Cardiac septum (tissue), 1 donor: ENCODE data around the gene METTL1. TPM values are rescaled to one million over a fixed set of nuclear protein-coding genes. Genes with fewer than 3 reads are reported as not detected.

ENCODE experiments used
- DNase-seq: peaks from one replicate; pipeline ENCODE4 v3.0.0-alpha.2; 2020; ENCODE audit warnings: low spot score
- intact Hi-C: fragments of 100-400 bp; cut with DNase I; formaldehyde crosslinking; loops from one replicate; pipeline ENCODE4 v1.14.0; 2022
- microRNA-seq: library from miRNA; unstranded; fragments of <30 nt; microRNA quantifications from one replicate; pipeline ENCODE4 v1.2.0, GENCODE V29; 2020
- total RNA-seq: library from RNA; stranded (reverse); fragmentation: NEBNext Ultra II Directional; extraction: Animal tissue kit (Norgen Biotek cat#: 25700); gene quantifications from one replicate; pipeline ENCODE4 v1.2.1, GENCODE V29; 2021
- donor health status: DM: no; HTN: no; CAD: no.

The METTL1 gene
- total RNA-seq, 1 donor from 2014 or later = 13.3 TPM

DNA sequence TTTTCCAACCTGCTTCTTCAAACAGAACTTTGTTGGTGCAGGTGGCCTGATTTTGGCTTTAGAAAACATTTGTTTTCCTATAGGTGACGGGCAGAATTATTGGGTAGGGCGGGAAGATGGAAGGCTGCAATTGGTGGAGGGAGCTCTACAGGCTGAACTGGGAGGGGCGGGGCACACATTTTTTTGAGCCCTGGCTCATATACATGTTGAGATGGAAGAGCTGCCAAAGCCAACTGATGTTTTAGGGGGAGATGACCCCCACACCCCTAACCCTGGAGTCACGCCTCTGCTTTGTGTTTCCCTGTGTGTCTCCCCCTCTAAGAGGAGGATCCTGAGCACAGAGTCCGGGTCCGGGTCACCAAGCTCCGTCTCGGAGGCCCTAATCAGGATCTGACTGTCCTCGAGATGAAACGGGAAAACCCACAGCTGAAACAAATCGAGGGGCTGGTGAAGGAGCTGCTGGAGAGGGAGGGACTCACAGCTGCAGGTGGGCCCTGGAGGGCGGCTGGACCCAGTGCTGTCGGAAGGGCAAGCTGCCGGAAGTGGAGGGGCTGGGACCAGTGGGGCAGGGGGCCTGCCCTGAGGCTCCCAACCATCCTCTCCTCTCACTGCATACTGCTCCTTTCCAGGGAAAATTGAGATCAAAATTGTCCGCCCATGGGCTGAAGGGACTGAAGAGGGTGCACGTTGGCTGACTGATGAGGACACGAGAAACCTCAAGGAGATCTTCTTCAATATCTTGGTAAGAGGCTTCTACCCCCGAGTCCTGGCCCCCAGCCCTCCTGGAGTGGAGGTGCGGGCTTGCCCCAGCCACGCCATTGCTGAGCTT is 51.9 kb downstream of the METTL1 start:
- DNase-seq = no peak
- intact Hi-C loops = no loop called here

DNA sequence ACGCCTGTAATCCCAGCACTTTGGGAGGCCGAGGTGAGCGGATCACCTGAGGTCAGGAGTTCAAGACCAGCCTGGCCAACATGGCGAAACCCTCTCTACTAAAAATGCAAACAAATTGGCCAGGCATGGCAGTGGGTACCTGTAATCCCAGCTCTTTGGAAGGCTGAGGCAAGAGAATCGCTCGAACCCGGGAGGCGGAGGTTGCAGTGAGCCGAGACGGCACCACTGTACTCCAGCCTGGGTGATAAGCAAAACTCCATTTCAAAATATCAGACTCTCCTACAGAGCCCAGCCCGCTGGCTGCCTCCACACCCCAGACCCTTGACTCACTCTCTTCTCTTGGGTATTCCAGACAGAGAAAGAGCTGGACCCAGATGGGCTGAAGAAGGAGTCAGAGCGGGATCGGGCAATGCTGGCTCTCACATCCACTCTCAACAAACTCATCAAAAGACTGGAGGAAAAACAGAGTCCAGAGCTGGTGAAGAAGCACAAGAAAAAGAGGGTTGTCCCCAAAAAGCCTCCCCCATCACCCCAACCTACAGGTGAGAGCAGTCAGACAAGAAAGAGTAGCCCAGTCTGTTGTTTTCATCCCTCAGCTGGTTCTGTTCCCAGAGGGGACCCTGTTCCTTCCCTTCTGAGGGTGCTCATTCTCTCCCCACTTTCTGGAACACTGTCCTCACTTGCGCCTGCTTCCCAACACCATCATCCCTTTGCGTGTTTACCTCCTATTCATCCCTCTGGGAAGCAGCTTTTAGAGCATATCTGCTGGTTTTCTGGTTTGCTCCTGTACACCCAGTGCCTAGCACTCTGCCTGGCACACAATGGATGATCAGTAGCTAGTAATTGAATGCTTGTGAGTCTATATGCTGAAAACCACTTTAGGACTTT is 53.0 kb downstream of the METTL1 start:
- intact Hi-C loops = no loop called here
- no peak for DNase-seq

Small RNA genes lying within 50 kb of the gene (microRNA-seq; reads per million reads assigned to microRNA genes)
- gene MIR6759 = not detected

Other genes starting within 250 kb of the METTL1 start
- 39.9 TPM for gene MBD6, start 249.3 kb downstream of the METTL1 start, total RNA-seq
- 100 TPM for gene DCTN2, start 224.9 kb downstream of the METTL1 start, total RNA-seq
- gene KIF5A, start 222.1 kb downstream of the METTL1 start, total RNA-seq = 0.22 TPM
- gene PIP4K2C, start 180.9 kb downstream of the METTL1 start, total RNA-seq = 17.9 TPM
- 31.0 TPM for gene DTX3, start 167.3 kb downstream of the METTL1 start, total RNA-seq
- gene ARHGEF25, start 160.7 kb downstream of the METTL1 start, total RNA-seq = 15.0 TPM
- gene B4GALNT1, start 138.9 kb downstream of the METTL1 start, total RNA-seq = 11.1 TPM
- gene OS9, start 78.0 kb downstream of the METTL1 start, total RNA-seq = 133 TPM
- 6.1 TPM for gene AGAP2, start 33.4 kb downstream of the METTL1 start, total RNA-seq
- 25.1 TPM for gene TSPAN31, start 27.1 kb downstream of the METTL1 start, total RNA-seq
- 46.3 TPM for gene CDK4, start 19.8 kb downstream of the METTL1 start, total RNA-seq
- gene MARCHF9, start 17.0 kb downstream of the METTL1 start, total RNA-seq = 13.1 TPM
- gene CYP27B1, start 5.0 kb downstream of the METTL1 start, total RNA-seq = 0.24 TPM
- gene EEF1AKMT3, start 509 bp upstream of the METTL1 start, total RNA-seq = 1.6 TPM
- 47.7 TPM for gene TSFM, start 10.7 kb upstream of the METTL1 start, total RNA-seq
- gene AVIL, start 46.6 kb upstream of the METTL1 start, total RNA-seq = 3.5 TPM
- gene CTDSP2, start 74.6 kb upstream of the METTL1 start, total RNA-seq = 89.2 TPM
- gene ATP23, start 169.5 kb upstream of the METTL1 start, total RNA-seq = 6.2 TPM